Progenitor cell of endocrine pancreas (in vitro differentiated cells): Measurements from ENCODE around the gene PCDH15. TPM values are rescaled to one million over a fixed set of nuclear protein-coding genes. Genes with fewer than 3 reads are reported as not detected.

Experiments
- DNase-seq: peaks from one replicate; pipeline ENCODE4 v3.0.0; 2021; ENCODE audit warnings: low spot score; ENCODE audit not compliant: unreplicated experiment
- H3K27ac Mint-ChIP-seq: 2 replicates; pipeline ENCODE4 v1.8.0; 2021; ENCODE audit warnings: mild to moderate bottlenecking, moderate library complexity, mixed read lengths
- H3K27me3 Mint-ChIP-seq: 2 replicates; pipeline ENCODE4 v1.8.0; 2021; ENCODE audit warnings: mixed read lengths
- H3K36me3 Mint-ChIP-seq: 2 replicates; pipeline ENCODE4 v1.8.0; 2022; ENCODE audit warnings: mixed read lengths; ENCODE audit not compliant: insufficient read depth
- H3K4me1 Mint-ChIP-seq: 2 replicates; pipeline ENCODE4 v1.8.0; 2021; ENCODE audit warnings: low read depth, mixed read lengths
- H3K4me3 Mint-ChIP-seq: 2 replicates; pipeline ENCODE4 v1.8.0; 2021; ENCODE audit warnings: low read depth, mild to moderate bottlenecking, moderate library complexity, mixed read lengths
- H3K9me3 Mint-ChIP-seq: 2 replicates; pipeline ENCODE4 v1.8.0; 2021; ENCODE audit warnings: low read depth, mixed read lengths
- CTCF ChIP-seq: fragments of 200-600 bp; sonication (generic); IDR thresholded peaks from one replicate; pipeline ENCODE4 v1.5.0; 2021; ENCODE audit warnings: antibody characterized with exemption, mild to moderate bottlenecking; ENCODE audit not compliant: unreplicated experiment
- total RNA-seq: library from RNA; stranded (reverse); gene quantifications from 2 replicates; pipeline ENCODE4 v1.2.1, GENCODE V29; 2021

PCDH15 gene
- total RNA-seq, 1 donor from 2014 or later: 0.14 TPM

DNA sequence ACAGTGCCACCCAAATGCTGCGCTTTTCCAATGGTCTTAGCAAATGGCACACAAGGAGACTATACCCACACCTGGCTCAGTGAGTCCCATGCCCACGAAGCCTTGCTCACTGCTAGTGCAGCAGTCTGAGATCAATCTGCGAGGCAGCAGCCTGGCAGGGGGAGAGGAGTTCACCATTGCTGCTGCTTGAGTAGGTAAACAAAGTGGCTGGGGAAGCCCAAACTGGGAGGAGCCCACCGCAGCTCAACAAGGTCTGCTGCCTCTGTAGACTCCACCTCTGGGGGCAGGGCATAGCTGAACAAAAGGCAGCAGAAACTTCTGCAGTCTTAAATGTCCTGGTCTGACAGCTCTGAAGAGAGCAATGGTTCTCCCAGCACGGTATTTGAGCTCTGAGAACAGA is 891.2 kb downstream of the PCDH15 start:
- no peak for DNase-seq
- no peak for TF ChIP-seq CTCF
- H3K27me3 Mint-ChIP-seq: no peaks in the 10 kb centered on the region
- no peak overlapping the region for H3K4me3 Mint-ChIP-seq
- H3K27ac Mint-ChIP-seq: no peak overlapping the region
- no peaks in the 10 kb centered on the region for H3K36me3 Mint-ChIP-seq
- peaks cover 2% of the 10 kb centered on the region for H3K4me1 Mint-ChIP-seq
- H3K9me3 Mint-ChIP-seq: peaks cover 21% of the 10 kb centered on the region

- Mint-ChIP-seq H3K4me1 (peaks cover 2% of the 10 kb centered on the region), H3K4me3 (no peak overlapping the region), H3K27me3 (no peaks in the 10 kb centered on the region), H3K27ac (no peak overlapping the region), H3K9me3 (no peaks in the 10 kb centered on the region), H3K36me3 (no peaks in the 10 kb centered on the region)
- DNase-seq: no peak
- no peak for TF ChIP-seq CTCF
Observed at GRCh38 chr10:53904506-53905241, 896.4 kb downstream of the PCDH15 start.

GRCh38 chr10:53903756-53904155 is 897.3 kb downstream of the PCDH15 start:
- H3K4me3 Mint-ChIP-seq: no peak overlapping the region
- no peaks in the 10 kb centered on the region for H3K36me3 Mint-ChIP-seq
- H3K27ac Mint-ChIP-seq: no peak overlapping the region
- TF ChIP-seq CTCF: no peak
- peaks cover 2% of the 10 kb centered on the region for H3K4me1 Mint-ChIP-seq
- no peak for DNase-seq
- H3K27me3 Mint-ChIP-seq: no peaks in the 10 kb centered on the region
- no peaks in the 10 kb centered on the region for H3K9me3 Mint-ChIP-seq

DNA sequence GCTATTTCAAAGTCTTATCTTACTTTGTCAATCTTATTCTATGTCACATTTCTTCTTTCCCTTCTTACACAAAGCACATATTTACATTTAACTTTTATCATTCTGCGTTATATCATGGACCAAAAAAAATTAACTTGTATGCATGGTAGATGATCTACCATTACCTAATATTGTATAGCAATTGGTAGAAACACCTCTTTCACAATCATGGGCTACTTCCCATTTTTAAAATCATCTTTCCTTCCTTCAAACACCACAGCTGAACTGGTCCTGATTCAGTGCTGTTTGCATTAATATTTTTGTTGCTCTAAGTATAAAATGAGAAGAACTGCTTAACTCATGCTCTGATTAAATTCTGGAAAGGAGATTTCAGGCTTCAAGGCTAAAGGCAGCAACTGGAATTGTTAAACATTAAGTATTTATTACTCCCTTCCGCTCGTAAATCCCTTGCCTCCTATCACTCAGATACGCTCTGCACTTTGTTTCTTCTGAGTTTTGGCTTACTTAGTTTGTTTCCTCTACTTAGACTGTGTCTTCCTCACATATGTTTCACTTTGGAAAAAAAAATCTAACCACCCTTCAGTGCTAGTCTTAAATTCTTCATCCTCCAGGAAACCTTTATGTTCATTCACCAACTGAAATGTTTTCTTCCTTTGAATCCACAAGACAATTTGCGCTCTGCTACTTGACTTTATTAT is 901.4 kb downstream of the PCDH15 start:
- Mint-ChIP-seq H3K36me3 (no peaks in the 10 kb centered on the region), H3K27me3 (no peaks in the 10 kb centered on the region), H3K27ac (no peak overlapping the region), H3K4me1 (peaks cover 2% of the 10 kb centered on the region), H3K9me3 (no peaks in the 10 kb centered on the region), H3K4me3 (no peak overlapping the region)
- no peak for DNase-seq
- TF ChIP-seq CTCF: no peak

DNA sequence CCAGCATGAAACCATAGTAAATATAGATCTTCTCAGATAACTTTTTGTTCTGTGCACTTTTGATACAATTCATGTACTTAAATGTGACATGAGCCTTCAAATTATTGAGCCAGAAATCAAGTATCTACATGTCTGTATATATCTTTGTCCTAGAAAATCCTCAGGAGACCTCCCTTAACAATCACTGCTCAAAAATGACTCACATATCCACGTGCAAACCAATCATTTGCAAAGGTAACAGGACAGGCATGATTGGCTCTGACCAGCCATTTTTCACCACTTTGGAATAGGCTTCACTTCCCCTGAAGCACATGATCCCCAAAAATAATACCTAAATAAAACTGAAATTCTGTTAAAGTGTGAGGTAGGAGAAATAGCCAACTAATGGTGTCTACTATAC is 902.5 kb downstream of the PCDH15 start:
- Mint-ChIP-seq H3K9me3 (no peaks in the 10 kb centered on the region), H3K4me3 (no peak overlapping the region), H3K36me3 (no peaks in the 10 kb centered on the region), H3K27me3 (no peaks in the 10 kb centered on the region), H3K27ac (no peak overlapping the region), H3K4me1 (peaks cover 2% of the 10 kb centered on the region)
- no peak for TF ChIP-seq CTCF
- no peak for DNase-seq
